H4 (cell line): ENCODE measurements around the gene IKZF2. TPM values are rescaled to one million over a fixed set of nuclear protein-coding genes. Genes with fewer than 3 reads are reported as not detected.

Experiments used
- DNase-seq: peaks from one replicate; pipeline ENCODE4 v3.0.0-alpha.2; 2015; ENCODE audit warnings: low spot score
- total RNA-seq: library from RNA; depleted of rRNA; stranded (reverse); fragments of >200 nt; shearing (Covaris generic); gene quantifications from 2 replicates; pipeline ENCODE4 v1.2.3, GENCODE V29; 2014

Gene IKZF2
- total RNA-seq, 1 experiment from 2014 or later: 1.7 TPM

DNA sequence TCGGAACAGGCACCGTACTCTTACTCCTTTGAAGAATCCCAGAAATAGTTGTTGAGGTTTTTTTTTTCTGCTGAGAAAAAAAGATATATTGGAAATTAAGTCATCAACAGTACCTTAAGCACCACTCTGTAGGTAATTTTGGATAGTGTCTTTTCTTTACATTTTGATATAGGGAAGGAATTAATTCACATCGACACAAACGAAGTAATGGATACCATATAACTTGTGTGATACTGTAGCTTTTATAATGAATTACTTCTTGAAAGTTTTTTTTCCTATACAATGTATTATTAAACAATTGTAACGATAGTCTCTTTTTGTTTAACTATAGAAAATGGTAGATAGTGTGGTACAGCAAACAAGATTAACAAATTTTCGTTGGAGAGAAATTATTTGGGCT is 1.5 kb upstream of the IKZF2 start:
- no peak for DNase-seq

DNA sequence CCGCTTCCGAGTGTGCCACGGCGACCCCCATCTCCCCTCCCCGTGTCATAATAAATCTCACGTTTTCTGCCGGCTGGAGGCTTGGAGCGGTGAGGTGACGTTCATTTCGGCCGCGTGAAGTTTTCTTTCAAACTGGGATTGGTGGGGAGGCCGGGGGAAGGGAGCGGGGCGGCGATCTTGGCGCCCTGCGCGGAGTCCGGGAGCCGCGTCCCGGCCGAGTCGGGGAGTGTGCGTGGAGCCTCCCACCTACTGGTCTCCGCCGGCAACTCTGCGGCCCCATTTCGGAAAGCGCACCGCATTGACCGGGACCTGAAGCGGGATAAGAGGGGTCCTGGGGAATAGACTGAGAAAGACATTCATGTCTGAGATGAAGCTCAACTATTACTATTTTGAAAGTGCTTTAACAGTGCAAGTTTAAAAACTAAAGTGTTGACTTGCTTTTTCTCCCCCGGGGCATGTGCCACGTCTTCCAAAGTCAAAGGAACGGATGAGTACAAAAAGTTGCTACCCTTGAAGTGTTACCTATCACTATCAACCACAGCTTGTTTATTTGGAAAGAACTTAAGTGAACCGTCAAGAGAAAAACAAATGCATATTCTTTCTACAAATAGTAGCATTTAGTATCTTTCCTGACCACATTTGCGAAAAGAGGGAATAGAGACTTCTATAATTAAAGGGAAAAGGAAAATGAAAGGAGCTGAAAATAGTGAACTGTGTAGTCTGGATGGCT is 818 bp upstream of the IKZF2 start:
- peak; percentile 34 for DNase-seq

DNA sequence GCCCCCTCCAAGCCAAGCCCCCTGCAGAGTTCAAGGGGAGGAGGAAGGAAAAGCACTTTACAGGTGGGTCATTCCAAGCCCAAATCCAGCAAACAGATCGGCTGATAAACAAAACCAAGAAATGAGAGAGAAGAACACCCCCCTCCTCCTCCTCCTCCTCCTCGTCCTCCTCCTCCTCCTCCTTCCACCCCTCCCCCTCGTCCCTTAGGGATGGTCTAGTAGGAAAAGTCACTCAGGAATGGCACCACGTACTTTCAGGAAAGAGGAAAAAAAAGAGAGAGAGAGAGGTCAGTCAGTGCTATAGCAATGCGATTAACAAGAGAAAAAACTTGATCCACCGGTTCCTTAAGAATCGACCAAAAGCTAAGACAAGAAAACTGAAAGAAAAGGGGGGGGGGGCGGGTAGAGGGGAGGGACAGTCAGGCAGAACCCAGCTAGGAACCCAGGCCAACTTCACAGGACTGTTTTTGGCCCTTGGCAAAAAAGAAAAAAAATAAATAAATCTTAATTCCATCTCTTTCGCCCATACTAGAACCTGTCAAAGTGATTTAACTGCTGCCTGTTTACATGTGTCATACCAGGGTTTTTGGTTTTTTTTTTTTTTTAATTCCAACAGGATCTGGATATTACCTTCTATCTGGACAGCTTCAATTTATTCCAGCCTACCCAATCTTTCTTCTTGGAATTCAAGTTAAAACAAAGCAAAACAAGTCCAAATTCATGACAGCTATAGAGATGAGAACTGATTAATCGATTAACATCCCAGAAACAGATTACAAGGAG is 906 bp downstream of the IKZF2 start:
- DNase-seq: no peak

DNA sequence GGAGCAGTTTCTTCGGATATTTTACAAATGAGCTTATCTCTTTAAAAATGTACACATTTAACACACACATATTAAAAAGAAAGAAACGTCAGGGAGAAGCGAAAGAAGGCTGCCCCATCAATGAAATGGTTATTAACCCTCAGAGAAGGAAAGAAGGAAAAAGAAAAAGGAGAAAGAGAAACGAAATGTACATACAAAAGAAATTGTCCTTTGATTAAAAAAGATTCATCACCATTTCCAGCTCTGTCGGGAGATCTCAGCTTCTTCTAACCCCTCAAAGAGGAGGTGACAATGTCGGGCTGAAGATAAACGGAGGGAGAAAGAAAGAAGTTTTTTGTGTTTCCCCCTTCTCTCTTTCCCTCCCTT is 1.5 kb downstream of the IKZF2 start:
- no peak for DNase-seq

DNA sequence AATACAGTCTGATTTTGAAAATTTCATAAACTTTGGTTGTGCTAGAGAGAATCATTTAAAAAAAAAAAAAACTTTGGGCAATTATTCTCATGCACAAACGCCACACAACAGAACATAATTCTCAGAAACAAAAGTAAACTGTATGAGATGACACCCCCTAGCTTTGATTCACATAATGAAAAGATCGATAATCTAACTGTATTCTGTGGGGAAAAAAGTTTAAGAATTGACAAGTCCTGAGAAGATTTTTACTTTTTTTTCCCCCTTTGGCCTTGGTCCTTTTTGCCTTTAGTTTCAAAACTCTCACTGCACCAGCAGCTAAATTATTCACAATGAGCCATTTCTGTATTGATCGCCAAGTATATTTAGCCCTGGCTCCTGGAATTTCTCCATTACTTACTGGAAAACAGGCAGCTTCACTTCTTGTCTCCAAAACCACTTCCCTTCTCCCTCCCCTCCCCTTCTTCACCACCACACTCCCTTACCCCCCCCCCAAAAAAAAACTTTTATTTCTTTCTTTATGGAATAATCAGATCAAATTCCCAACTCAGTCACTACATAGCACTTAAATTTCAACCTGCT is 2.0 kb downstream of the IKZF2 start:
- DNase-seq: no peak

DNA sequence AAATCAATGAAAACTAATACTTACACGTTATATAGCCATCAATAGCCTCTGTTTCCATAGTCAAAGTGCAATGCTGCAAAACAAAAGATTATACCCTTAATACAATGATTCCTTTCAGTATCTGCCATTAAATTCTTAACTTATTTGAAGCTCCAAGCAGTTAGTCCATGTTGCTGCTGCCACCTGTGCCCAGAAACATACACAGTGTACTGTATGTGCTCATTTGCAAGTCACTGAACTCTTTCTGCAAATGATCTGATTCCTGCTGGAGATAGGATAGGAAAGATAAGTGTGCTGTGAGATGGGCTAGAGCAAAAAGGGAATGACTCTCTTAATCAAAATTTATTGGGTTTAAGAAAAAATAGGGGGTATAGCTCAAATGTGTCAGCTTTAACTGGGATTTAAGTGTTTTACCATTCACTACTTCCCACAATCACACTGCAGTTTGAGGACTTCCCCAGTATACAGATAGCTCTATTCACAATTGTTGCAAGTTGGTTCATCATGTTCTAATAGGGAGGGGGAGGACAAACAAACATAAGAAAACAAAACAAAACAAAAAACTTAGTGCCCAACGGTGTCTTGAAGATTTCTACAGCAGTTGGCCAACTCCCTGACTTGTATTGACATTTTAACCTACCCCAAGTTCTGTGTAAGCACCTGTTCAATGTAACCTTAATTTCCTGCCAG is 2.7 kb downstream of the IKZF2 start:
- DNase-seq: no peak

DNA sequence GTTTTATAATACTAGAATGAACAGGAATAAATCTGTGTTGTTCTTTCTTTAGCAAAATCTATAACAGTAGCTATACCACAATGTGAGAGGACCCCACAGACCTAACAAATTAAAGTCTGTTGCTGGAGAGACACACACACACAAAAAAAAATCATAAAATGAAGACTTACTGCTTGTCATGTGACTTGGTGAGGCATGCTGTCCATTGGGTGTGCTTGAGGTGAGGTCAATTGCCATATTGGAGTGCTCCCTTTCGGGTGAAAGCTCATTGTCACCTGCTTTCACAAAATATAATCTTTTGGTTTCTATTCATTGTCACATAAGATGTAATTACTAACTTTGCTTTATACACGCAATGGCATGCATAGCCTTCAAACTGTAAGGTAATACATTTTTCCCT is 3.9 kb downstream of the IKZF2 start:
- no peak for DNase-seq

DNA sequence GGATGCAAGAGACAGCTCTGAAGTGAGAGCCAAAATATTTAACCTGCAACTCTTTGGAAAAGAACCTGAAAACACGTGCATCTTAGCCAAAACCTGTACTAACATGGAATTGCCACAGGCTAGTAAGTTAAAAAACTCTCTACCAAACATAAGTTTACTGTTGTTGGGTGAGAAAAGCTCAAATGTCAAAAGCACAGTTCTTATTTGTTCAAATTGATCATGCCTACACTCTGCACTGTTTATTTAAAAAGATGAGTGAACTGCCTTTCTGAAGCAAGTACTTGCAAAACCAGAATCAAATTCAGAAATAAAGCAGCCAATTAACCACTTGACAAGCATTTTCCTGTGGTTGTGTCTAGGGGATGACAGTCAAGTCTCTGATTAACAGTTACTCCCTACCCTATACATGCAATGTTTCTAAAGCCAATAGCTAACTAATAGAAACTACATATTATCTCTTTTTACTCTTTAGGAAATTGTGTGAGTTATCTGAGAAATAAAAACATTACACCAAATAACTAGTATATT is 5.6 kb downstream of the IKZF2 start:
- no peak for DNase-seq

DNA sequence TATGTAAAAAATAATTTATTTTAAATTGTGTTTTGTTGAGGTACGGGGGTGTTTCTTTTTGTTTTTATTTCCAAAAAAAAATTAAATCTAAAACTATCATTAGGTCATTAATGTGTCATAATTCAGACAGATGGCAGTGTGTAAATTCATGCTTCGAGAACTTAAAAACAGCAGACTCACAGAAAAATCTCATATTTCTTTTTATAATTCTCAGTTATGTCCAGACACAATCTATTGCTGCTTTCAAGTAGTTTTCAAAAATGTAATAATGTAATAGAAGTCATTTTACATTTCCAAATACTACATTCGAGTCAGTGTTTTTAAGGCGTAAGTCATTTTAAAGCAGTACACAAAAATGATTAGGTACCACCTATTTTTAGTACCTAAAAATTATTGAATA is 14.3 kb downstream of the IKZF2 start:
- DNase-seq: no peak

DNA sequence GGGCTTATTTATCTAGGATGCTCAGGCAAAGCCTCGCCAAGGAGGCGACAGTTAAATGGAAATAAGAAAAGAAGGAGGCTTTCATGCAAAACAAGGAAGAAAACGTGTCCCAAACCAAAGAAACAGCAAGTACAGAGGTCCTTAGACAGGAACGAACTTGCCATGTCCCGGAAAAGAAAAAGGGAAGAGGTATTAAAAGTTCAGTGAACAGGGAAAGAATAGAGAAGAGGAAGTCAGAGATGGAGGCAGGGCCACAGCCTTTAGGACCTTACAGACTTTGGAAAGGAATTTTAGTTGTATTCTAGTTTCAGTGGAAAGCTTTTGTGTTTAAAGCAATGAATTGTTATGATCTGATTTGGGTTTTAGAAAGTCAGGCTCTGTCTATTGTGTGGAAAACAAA is 22.1 kb downstream of the IKZF2 start:
- DNase-seq: no peak

DNA sequence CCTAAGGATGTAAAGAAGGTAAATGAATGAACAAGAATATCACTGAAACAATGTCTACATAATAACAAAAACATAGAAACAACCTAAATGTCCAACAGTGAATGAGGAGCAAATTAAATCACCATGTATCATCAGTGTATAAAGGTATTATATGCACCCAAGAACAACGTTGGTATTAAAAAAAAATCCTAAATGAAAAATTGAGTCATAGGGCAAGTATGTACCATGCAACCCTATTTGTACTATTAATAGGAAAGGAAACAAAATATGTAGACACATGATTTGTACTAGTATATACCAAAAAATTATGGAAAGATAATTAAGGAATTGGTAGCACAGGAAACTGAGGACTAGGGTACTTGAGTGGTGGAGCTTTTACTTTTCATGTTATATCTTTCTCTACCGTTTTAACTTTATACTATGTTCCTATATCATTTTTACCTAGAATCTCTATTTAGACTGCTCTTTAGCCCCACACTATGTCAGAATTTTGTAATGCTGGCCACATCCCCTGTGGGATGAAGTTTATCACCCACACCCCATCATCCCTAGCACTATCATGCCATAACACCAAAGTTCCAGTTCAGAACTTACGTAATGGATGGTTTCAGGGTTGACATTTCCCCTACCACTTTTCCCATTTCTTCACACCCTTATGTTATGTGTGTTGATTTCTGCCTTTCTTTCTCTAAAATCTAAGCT is 25.6 kb downstream of the IKZF2 start:
- DNase-seq: no peak

DNA sequence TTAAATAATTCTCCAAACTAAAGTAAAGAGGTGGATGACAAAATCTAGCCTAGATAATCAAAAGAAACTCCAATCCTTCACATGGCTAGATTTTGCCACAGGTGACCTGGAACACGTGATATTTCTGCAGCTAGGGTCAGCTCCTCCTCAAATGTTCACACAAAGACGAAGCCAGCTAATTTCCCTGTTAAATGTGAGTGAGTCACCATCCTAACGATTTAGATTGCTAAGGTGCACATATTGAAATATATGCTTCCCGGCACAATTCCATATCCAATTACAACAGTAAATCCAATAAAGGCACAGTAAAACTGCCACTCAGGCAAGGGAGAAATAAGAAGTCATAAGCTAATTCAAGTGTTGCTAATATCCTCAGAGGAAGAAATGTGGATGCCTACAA is 28.7 kb downstream of the IKZF2 start:
- no peak for DNase-seq

DNA sequence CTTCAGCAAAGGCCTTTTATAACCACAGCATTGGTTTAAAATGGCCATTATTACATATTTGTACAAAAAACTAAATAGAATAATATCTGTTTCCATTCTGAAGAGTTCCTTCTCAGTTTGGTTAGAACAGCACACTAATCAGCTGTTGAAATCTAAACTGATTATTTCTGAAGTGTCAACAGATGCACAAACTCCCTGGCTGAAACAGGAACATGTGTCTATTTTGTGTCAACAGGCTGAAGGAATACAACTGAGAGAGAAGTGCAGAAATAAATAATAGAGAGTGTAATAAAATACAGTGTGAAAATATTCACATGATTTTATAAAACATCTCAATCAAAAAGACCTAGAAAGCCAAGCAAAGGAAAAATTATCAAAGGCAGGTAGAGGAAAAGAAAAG is 29.7 kb downstream of the IKZF2 start:
- DNase-seq: no peak

DNA sequence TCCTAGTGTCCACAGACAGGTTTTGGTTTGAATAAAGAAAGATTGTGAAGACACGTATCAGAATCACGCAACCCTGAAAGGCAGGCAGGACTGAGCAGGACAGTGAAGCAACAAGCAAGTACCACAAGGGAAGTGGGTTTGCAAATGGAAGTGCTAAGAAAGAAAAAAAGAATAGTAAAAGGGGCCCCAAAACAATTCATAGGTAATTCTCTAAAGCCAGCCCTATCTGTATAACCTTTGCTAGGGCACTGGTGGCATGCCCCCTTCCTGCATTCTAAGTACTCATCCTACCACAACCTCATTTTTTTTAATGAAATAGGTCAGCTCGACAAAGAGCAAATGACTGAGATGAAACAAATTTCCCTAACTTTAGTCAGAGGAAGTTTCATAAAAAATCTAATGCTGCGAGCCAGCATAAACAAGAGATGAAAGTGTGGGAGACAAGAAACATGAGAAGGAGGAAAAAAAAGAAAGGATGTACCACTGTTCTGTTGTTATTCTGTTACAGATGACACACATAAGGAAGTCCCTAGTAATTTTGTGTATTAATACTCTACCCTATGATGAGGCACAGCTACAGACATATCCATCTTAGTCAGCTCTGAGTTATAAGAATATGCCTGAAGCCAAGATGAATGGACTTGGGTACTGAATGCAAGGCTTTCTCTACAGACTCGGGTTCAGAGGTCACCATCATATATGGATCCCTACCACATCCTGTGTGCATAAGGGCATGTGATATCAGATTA is 32.2 kb downstream of the IKZF2 start:
- no peak for DNase-seq

DNA sequence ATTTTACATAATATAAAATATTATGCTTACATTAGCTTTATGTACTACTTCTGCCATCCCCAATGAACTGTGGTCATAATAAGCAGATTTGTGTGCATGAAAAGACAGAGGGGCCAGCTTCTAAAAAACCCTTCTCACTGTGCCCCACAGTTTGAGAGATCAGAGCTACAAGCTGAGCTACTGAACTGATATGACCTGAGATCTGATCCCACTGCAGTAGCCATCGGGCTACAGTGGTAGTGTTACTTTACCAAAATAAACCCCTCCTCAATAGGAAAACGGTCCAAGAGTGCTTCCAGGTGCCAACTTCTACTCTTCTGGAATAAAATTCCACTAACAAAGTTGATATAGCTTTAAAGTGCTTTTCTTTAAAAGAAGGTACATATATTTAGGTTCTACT is 43.1 kb downstream of the IKZF2 start:
- no peak for DNase-seq

DNA sequence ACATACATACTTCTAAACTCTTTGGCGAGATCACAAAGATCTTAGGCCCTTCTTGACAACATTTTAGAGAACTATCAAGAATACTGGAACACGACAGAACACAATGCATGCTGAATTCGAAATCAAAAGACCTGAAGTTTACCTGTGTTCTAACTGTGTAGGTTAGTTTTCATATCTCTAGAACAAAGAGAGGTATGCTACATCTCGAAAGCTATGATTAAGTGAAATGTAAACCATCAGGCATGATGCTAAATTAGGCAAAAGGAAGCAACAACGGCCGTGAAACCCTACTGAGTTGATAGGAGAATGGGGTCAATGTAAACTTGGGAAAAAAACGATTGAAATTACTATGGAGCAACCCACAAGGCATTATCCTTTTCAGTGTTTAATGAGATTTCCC is 43.7 kb downstream of the IKZF2 start:
- DNase-seq: no peak

DNA sequence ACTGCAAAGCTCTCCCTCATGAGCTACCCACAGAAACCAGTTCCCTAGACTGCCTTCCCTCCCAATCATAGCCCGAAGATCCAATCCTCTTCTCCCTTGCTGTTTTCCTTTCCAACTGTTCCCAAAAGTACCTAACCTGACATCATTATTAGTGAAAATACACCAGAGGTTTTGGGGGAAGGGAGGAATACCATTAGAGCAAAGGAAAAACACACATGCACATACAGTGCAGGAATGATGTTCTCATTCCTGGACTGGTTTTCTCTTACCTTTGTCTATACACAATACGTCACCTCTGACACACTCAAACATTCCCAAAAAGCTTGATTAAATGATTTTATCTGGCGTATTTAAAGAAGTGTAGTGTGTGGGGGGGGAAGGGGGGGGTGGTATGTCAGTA is 46.2 kb downstream of the IKZF2 start:
- no peak for DNase-seq

DNA sequence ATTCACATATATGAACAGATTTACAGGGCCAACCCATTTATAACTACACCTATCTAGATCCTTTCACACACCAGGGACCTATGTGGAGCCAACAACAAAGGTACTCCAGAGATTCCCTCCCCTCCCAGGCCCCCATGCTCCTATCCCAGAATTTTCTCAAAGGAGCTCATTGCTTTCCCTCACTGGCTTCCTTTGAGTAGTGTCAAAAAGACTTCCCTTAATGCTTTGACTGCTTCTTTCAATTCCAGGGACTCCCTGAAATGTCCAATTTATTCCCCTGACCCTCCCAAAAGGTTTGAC is 46.6 kb downstream of the IKZF2 start:
- DNase-seq: no peak

DNA sequence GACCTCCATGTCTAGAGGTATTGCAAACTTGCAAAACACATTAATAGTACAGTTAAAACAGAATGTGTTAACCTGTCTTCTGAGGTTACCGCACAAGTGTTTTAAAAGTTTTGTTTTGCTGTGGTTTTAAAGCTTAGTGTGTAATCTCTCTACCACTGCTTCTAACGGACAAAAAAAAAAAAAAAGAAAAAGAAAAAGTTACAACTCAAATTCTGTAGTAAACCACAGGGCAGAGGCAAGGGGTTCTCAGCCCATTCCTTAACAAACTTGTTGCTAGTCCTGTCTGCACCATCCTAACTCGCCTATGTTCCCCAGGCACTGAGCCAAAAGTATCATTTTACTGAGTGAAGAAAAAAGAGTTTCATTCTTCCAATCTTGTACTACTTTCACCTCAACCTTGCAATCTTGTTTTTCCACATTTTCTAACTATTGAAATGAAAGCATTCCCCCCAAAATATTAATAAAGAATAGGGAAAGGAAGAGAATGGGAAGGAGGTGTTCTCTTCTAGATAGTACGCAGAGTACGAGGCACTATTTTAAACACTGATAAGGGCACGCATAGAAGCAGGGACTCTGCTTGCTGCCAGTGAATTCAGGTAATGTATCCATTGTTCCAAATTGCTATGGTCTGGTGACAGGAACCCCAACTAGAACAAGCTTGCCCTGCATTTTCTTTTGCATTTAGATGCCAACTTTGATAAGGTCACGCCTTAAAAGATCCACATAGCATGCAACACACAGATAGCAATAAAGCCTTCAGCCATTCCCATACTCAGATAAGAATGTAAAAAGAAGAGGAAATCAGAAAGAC is 47.1 kb downstream of the IKZF2 start:
- DNase-seq: peak; percentile 11

DNA sequence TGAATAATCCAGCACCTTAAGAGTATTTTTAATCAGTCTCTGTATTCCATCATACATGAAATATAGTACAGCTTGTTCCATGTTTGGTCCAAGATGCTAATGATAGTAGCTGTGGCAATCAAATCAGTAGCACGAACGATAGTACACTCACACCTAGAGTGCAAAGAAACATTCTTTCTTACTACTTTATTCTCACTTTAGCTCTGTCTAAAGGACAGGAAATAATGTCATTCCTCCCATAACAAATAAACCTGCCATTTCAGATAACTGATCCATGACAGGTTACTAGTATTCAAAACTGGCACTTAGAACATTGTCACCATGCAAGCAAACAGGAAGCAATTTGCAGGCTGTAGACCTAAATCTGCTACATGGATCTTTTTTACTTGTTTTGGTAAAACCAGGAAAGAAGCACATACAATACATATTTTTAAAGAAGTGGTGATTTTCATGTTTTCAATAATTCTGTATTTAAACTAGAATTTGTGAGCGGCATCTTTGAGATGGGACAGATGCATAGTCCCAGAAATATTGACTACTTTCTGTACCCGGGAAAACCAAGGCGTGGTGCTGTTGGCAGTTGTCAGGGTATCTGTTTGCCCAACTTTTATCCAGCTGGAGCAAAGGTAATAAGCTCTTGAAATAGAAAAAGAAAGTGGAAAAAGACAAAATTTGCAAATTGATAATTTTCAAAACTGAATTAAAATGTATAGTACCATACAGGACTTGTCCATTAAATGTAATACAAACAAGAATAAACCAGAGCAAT is 49.5 kb downstream of the IKZF2 start:
- DNase-seq: no peak
